H1 (cell line): Measurements from ENCODE around the gene SELENOI. TPM values are rescaled to one million over a fixed set of nuclear protein-coding genes. Genes with fewer than 3 reads are reported as not detected.

ENCODE experiments used
- CTCF ChIA-PET: fragments of 300-600 bp; sonication (Branson Sonifier 250); formaldehyde crosslinking; loops from one replicate; lab custom pipeline; 2021; ENCODE audit not compliant: partially characterized antibody; lab: Charles Lee
- POLR2A ChIA-PET: fragments of 300-600 bp; sonication (Branson Sonifier 250); formaldehyde crosslinking; loops from one replicate; lab custom pipeline; 2021; ENCODE audit warnings: inconsistent platforms; ENCODE audit not compliant: partially characterized antibody; lab: Charles Lee
- DNase-seq, 2 experiments: peaks; one replicate each; pipeline versions ENCODE4 v3.0.0 to v3.0.0-alpha.2; 2010 to 2022; ENCODE audit warnings: low spot score in 2 of 2, low read depth in 1 of 2, mixed read lengths in 1 of 2
- FAIRE-seq: peaks from 2 replicates; lab custom pipeline; 2011; peaks lifted over from hg19 to GRCh38; lab: Jason Lieb, UNC
- H2AFZ ChIP-seq: 2 replicates; pipeline ENCODE4 v1.8.1; 2012; ENCODE audit warnings: low read length, inconsistent platforms
- H2AK5ac ChIP-seq: 2 replicates; pipeline ENCODE4 v1.6.1; 2013; ENCODE audit warnings: low read depth, low read length
- H2BK120ac ChIP-seq: replicated peaks from 2 replicates; pipeline ENCODE3; 2013; ENCODE audit warnings: low read depth, low read length, inconsistent platforms
- H2BK12ac ChIP-seq: 2 replicates; pipeline ENCODE4 v1.6.1; 2013; ENCODE audit warnings: low read depth, low read length
- H2BK15ac ChIP-seq: 2 replicates; pipeline ENCODE4 v1.6.1; 2013; ENCODE audit warnings: low read length
- H2BK20ac ChIP-seq: 2 replicates; pipeline ENCODE4 v1.6.1; 2013; ENCODE audit warnings: low read length
- H2BK5ac ChIP-seq: 2 replicates; pipeline ENCODE4 v1.6.1; 2013; ENCODE audit warnings: low read depth, low read length
- H3K14ac ChIP-seq: 2 replicates; pipeline ENCODE4 v1.6.1; 2013; ENCODE audit warnings: inconsistent platforms; ENCODE audit not compliant: insufficient read length
- H3K18ac ChIP-seq: 2 replicates; pipeline ENCODE4 v1.6.1; 2013; ENCODE audit warnings: low read length; ENCODE audit errors: extremely low read depth
- H3K23ac ChIP-seq: 2 replicates; pipeline ENCODE4 v1.6.1; 2013; ENCODE audit warnings: inconsistent platforms; ENCODE audit not compliant: insufficient read length
- H3K23me2 ChIP-seq: 2 replicates; pipeline ENCODE4 v1.6.1; 2013; ENCODE audit warnings: low read depth, low read length
- H3K27ac ChIP-seq: 2 replicates; pipeline ENCODE4 v1.6.1; 2011; ENCODE audit warnings: low read depth, low read length, inconsistent platforms
- H3K27me3 ChIP-seq, 4 experiments: replicated peaks in 1 of 4; 1 replicate in 1 of 4; 2 replicates in 3 of 4; pipeline versions ENCODE4 v1.6.1 to v1.8.1; 2011 to 2013; ENCODE audit warnings: low read length in 3 of 4, mild to moderate bottlenecking in 3 of 4, inconsistent platforms in 2 of 4, mixed read lengths in 2 of 4, moderate library complexity in 1 of 4; ENCODE audit not compliant: control insufficient read depth in 3 of 4, insufficient read depth in 3 of 4; ENCODE audit errors: extremely low read depth in 1 of 4
- H3K36me3 ChIP-seq, 4 experiments: 2 replicates each; pipeline versions ENCODE4 v1.6.1 to v1.8.1; 2011 to 2013; ENCODE audit warnings: mild to moderate bottlenecking in 4 of 4, low read length in 3 of 4, moderate library complexity in 2 of 4, control low read depth in 1 of 4, inconsistent platforms in 1 of 4; ENCODE audit not compliant: insufficient read depth in 4 of 4, control insufficient read depth in 2 of 4
- H3K4ac ChIP-seq: replicated peaks from 2 replicates; pipeline ENCODE3; 2013; ENCODE audit warnings: low read length, low read depth, mixed read lengths, inconsistent platforms; ENCODE audit not compliant: insufficient read length
- H3K4me1 ChIP-seq, 4 experiments: replicated peaks in 1 of 4; 1 replicate in 1 of 4; 2 replicates in 3 of 4; pipeline versions ENCODE4 v1.6.1 to v1.8.1; 2011 to 2013; ENCODE audit warnings: low read length in 3 of 4, inconsistent platforms in 2 of 4, mixed read lengths in 1 of 4; ENCODE audit not compliant: insufficient read depth in 4 of 4, control insufficient read depth in 3 of 4
- H3K4me2 ChIP-seq, 2 experiments: 2 replicates each; pipeline versions ENCODE4 v1.6.1 to v1.8.1; 2011 to 2013; ENCODE audit warnings: low read depth in 2 of 2, low read length in 2 of 2, control low read depth in 1 of 2, inconsistent platforms in 1 of 2, mild to moderate bottlenecking in 1 of 2; ENCODE audit not compliant: insufficient read depth in 1 of 2
- H3K4me3 ChIP-seq, 4 experiments: fragments of 200-600, 300-600 bp in 1 of 4; sonication (generic), shearing (Covaris generic), sonication (Bioruptor Twin) in 1 of 4; 2 replicates each; pipeline versions ENCODE4 v1.5.1 to v1.8.1; 2011 to 2016; ENCODE audit warnings: low read length in 4 of 4, low read depth in 3 of 4, control low read depth in 2 of 4, inconsistent platforms in 2 of 4, mild to moderate bottlenecking in 2 of 4, mixed read lengths in 1 of 4, moderate library complexity in 1 of 4; ENCODE audit not compliant: insufficient read depth in 2 of 4; ENCODE audit errors: extremely low read depth in 1 of 4
- H3K56ac ChIP-seq: replicated peaks from 2 replicates; pipeline ENCODE3; 2013; ENCODE audit warnings: low read depth, mild to moderate bottlenecking, mixed read lengths, low read length, inconsistent platforms; ENCODE audit not compliant: insufficient read length
- H3K79me1 ChIP-seq: 2 replicates; pipeline ENCODE4 v1.6.1; 2013; ENCODE audit warnings: low read depth, low read length, control low read depth
- H3K79me2 ChIP-seq, 2 experiments: 2 replicates each; pipeline versions ENCODE4 v1.6.1 to v1.8.1; 2012 to 2013; ENCODE audit warnings: low read length in 2 of 2, mild to moderate bottlenecking in 2 of 2, inconsistent platforms in 1 of 2; ENCODE audit not compliant: insufficient read depth in 2 of 2, control insufficient read depth in 1 of 2
- H3K9ac ChIP-seq, 4 experiments: replicated peaks in 1 of 4; 1 replicate in 1 of 4; 2 replicates in 3 of 4; pipeline versions ENCODE4 v1.6.1 to v1.8.1; 2011 to 2013; ENCODE audit warnings: low read depth in 3 of 4, low read length in 3 of 4, control low read depth in 2 of 4, mild to moderate bottlenecking in 2 of 4, moderate library complexity in 2 of 4, inconsistent platforms in 1 of 4; ENCODE audit errors: extremely low read depth in 1 of 4
- H3K9me3 ChIP-seq, 2 experiments: 2 replicates each; pipeline versions ENCODE4 v1.6.1 to v1.8.1; 2012 to 2013; ENCODE audit warnings: mild to moderate bottlenecking in 2 of 2, moderate library complexity in 2 of 2, control low read depth in 1 of 2, inconsistent platforms in 1 of 2, low read depth in 1 of 2, low read length in 1 of 2, mixed read lengths in 1 of 2; ENCODE audit not compliant: insufficient read depth in 2 of 2
- H4K20me1 ChIP-seq, 2 experiments: replicated peaks in 1 of 2; 2 replicates each; pipeline versions ENCODE3 to v1.8.1; 2011 to 2013; ENCODE audit warnings: inconsistent platforms in 2 of 2, low read length in 2 of 2, mild to moderate bottlenecking in 1 of 2; ENCODE audit not compliant: insufficient read depth in 2 of 2, control insufficient read depth in 1 of 2
- H4K5ac ChIP-seq: 2 replicates; pipeline ENCODE4 v1.6.1; 2013; ENCODE audit warnings: low read length, low read depth, mixed read lengths, inconsistent platforms; ENCODE audit not compliant: insufficient read length
- H4K8ac ChIP-seq: 2 replicates; pipeline ENCODE4 v1.8.0; 2013; ENCODE audit warnings: mild to moderate bottlenecking, moderate library complexity, low read length, inconsistent platforms; ENCODE audit not compliant: insufficient read depth; ENCODE audit errors: extremely low read depth
- H4K91ac ChIP-seq: replicated peaks from 2 replicates; pipeline ENCODE3; 2013; ENCODE audit warnings: low read length, mixed read lengths, inconsistent platforms; ENCODE audit not compliant: insufficient read length
- ASH2L ChIP-seq: fragments of 200-600, 300-600 bp; sonication (generic); IDR thresholded peaks from one replicate; pipeline ENCODE4 v1.7.1; 2017; ENCODE audit warnings: low read length
- CHD1 ChIP-seq: IDR thresholded peaks from 2 replicates; pipeline ENCODE4 v1.6.1; 2012; ENCODE audit warnings: low read depth, low read length, improper control_type of control experiment
- GABPA ChIP-seq: IDR thresholded peaks from 2 replicates; pipeline ENCODE4 v1.6.1; 2011; ENCODE audit warnings: mild to moderate bottlenecking, low read length, moderate library complexity, borderline replicate concordance; ENCODE audit not compliant: insufficient read depth
- JUND ChIP-seq: IDR thresholded peaks from 2 replicates; pipeline ENCODE4 v1.6.1; 2011; ENCODE audit warnings: mild to moderate bottlenecking, improper control_type of control experiment, low read length
- NRF1 ChIP-seq: IDR thresholded peaks from 2 replicates; pipeline ENCODE4 v1.6.1; 2011; ENCODE audit warnings: mild to moderate bottlenecking, low read depth, low read length, improper control_type of control experiment
- RBBP5 ChIP-seq: IDR thresholded peaks from 2 replicates; pipeline ENCODE4 v1.7.1; 2012; ENCODE audit warnings: low read depth, mild to moderate bottlenecking, inconsistent platforms, low read length, moderate library complexity, borderline replicate concordance
- RFX5 ChIP-seq: IDR thresholded peaks from 2 replicates; pipeline ENCODE4 v1.6.1; 2011; ENCODE audit warnings: low read depth, low read length, improper control_type of control experiment, borderline replicate concordance
- SIRT6 ChIP-seq: IDR thresholded peaks from one replicate; pipeline ENCODE4 v1.7.1; 2012; ENCODE audit warnings: low read length, inconsistent platforms
- SP1 ChIP-seq: IDR thresholded peaks from 2 replicates; pipeline ENCODE4 v1.6.1; 2011; ENCODE audit warnings: low read depth, low read length
- SP2 ChIP-seq: IDR thresholded peaks from 2 replicates; pipeline ENCODE4 v1.6.1; 2012; ENCODE audit warnings: mild to moderate bottlenecking, low read length, inconsistent platforms
- SRF ChIP-seq: IDR thresholded peaks from 2 replicates; pipeline ENCODE4 v1.6.1; 2011; ENCODE audit warnings: mild to moderate bottlenecking, low read depth, low read length, moderate library complexity
- TCF12 ChIP-seq: IDR thresholded peaks from 2 replicates; pipeline ENCODE4 v1.6.1; 2011; ENCODE audit warnings: low read depth, mild to moderate bottlenecking, low read length
- USF2 ChIP-seq: IDR thresholded peaks from 2 replicates; pipeline ENCODE4 v1.6.1; 2011; ENCODE audit warnings: low read length, improper control_type of control experiment
- WGBS, 2 experiments: shearing (Covaris generic) in 1 of 2; methylation state at CpG; one replicate each; pipeline versions ENCODE4 v1.1.6 to v1.1.7; 2013 to 2015; ENCODE audit warnings: low lambda C conversion rate in 2 of 2, mixed read lengths in 2 of 2, inconsistent platforms in 1 of 2, low coverage in 1 of 2, missing lambda C conversion rate in 1 of 2; ENCODE audit not compliant: insufficient replicate concordance in 2 of 2, insufficient coverage in 1 of 2, insufficient read length in 1 of 2; ENCODE audit errors: extremely low coverage in 1 of 2, missing lambda C conversion rate in 1 of 2; 5-methylcytosine and 5-hydroxymethylcytosine counted together
- polyA plus RNA-seq, 7 experiments: library from polyadenylated mRNA; depleted of rRNA in 3 of 7; stranded (reverse) in 5 of 7; unstranded in 2 of 7; fragments of >200 nt in 5 of 7; fragments of 200-250 nt in 2 of 7; gene quantifications; 1 replicate in 5 of 7; 2 replicates in 1 of 7; 4 replicates in 1 of 7; pipeline versions ENCODE4 v1.2.1 to v1.2.3, GENCODE V29; 2011 to 2013; ENCODE audit warnings: missing spikeins in 2 of 7, mixed read lengths in 2 of 7
- total RNA-seq: library from RNA; stranded (reverse); fragmentation: NEBNext Ultra II Directional; extraction: Animal tissue kit (Norgen Biotek cat#: 25700); gene quantifications from 2 replicates; pipeline ENCODE4 v1.2.1, GENCODE V29; 2021

The SELENOI gene
- total and polyA plus RNA-seq, 2 of the 8 experiments (the other 6 are each of a cell fraction or from before 2014, with no cell fraction given), result 15.9 to 63.8 TPM

DNA sequence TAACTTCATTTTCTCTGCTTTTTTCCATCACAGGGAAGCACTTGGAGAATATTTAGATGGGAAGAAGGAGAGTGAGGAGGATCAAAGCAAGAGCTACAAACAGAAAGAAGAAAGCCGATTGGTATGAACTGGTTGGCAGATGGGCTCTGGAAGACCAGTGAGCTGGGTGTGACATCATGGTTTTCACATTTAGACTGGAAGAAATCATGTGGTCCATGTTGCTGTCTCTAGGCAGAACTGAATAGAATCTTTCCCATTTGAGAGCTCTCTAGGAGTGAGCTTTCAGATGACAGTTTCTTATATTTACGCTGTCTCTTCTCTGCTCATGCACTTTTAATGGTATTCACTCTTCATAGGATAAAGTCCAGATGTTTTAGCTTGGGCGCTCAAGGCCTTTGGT, 68.4 kb downstream of the SELENOI start:
- Histone ChIP-seq H3K4me1 (no peaks in the 10 kb centered on the region), H3K36me3 (no peaks in the 10 kb centered on the region), H2BK15ac (no peak overlapping the region), H4K5ac (no peak overlapping the region), H3K14ac (no peak overlapping the region), H3K4me3 (no peak overlapping the region), H3K4me2 (no peak overlapping the region), H3K9ac (no peak overlapping the region), H3K27ac (no peak overlapping the region), H4K91ac (no peak overlapping the region), H3K9me3 (no peaks in the 10 kb centered on the region), H2BK20ac (no peak overlapping the region), H3K79me2 (no peaks in the 10 kb centered on the region), H3K27me3 (no peaks in the 10 kb centered on the region), H2AFZ (no peak overlapping the region), H2BK12ac (no peak overlapping the region), H3K23ac (no peak overlapping the region), H3K23me2 (no peaks in the 10 kb centered on the region), H3K18ac (no peak overlapping the region), H3K56ac (no peak overlapping the region), H4K20me1 (no peaks in the 10 kb centered on the region), H2AK5ac (no peak overlapping the region), H3K79me1 (no peaks in the 10 kb centered on the region), H3K4ac (no peak overlapping the region), H4K8ac (no peak overlapping the region), H2BK5ac (no peak overlapping the region), H2BK120ac (no peak overlapping the region)
- POLR2A ChIA-PET, result interaction anchor here (0.8 kb wide), 1 partner anchor 18 kb away, joined by 3 read pairs; no protein-coding TSS in a partner anchor
- no peak for DNase-seq
- CTCF ChIA-PET, result interaction anchor here (0.8 to 1.3 kb wide), 2 partner anchors 17 to 19 kb away, joined by 3 to 7 read pairs; no protein-coding TSS in a partner anchor
- no peak for FAIRE-seq
- WGBS, 2 experiments, result 96% methylated on average over 3 of the region's 3 CpGs; no CpG with 5 or more reads in 1 of the 2 experiments
- TF ChIP-seq SP1 (no peak), JUND (no peak), RBBP5 (no peak), ASH2L (no peak), SIRT6 (no peak), USF2 (no peak), GABPA (no peak), SRF (no peak), CHD1 (no peak), NRF1 (no peak), RFX5 (no peak), TCF12 (no peak), SP2 (no peak)
